Neutrophil (primary cell): Measurements from ENCODE around the gene HIGD1A.

Experiments
- H3K27ac ChIP-seq: fragments of 200-600 bp; sonication (generic); 2 replicates; pipeline ENCODE4 v1.5.1; 2016; ENCODE audit warnings: mild to moderate bottlenecking, moderate library complexity
- H3K27me3 ChIP-seq: fragments of 200-600 bp; sonication (generic); 2 replicates; pipeline ENCODE4 v1.6.0; 2016; ENCODE audit warnings: mild to moderate bottlenecking
- H3K36me3 ChIP-seq: fragments of 200-600 bp; sonication (generic); 2 replicates; pipeline ENCODE4 v1.5.1; 2017
- H3K4me1 ChIP-seq, 2 experiments: fragments of 200-600 bp in 1 of 2; sonication (generic) in 1 of 2; 1 replicate in 1 of 2; 2 replicates in 1 of 2; pipeline versions ENCODE4 v1.5.1 to v1.6.1; 2013 to 2016; ENCODE audit warnings: low read depth in 1 of 2, low read length in 1 of 2, mild to moderate bottlenecking in 1 of 2, moderate library complexity in 1 of 2; ENCODE audit not compliant: control insufficient read depth in 1 of 2, insufficient read depth in 1 of 2
- H3K4me3 ChIP-seq, 2 experiments: fragments of 200-600 bp in 1 of 2; sonication (generic) in 1 of 2; 1 replicate in 1 of 2; 2 replicates in 1 of 2; pipeline ENCODE4 v1.5.1; 2013 to 2016; ENCODE audit warnings: low read depth in 1 of 2, low read length in 1 of 2, mild to moderate bottlenecking in 1 of 2, moderate library complexity in 1 of 2
- H3K9me3 ChIP-seq: fragments of 200-600 bp; sonication (generic); 2 replicates; pipeline ENCODE4 v1.5.1; 2016
- TF ChIP-seq, protein P1 (sequence below): fragments of 200-600 bp; sonication (generic); IDR thresholded peaks from 2 replicates; pipeline ENCODE4 v1.5.1; 2016; ENCODE audit warnings: antibody characterized with exemption

Gene HIGD1A

DNA sequence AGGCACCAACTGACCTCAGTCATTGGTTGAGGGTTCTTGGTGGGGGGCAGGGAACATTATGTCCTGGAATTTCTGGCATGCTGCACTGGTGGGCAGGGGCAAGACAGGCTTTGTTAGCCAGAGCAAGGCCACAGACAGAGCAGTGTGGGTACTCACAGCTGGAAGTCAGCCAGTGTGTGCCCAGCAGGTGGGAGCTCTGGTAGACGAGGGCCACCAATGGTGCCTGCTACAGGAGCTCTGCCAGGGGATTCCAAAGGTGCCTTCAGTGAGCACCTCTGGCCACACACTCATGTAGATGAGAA, 40.1 kb upstream of the HIGD1A start:
- no peaks in the 10 kb centered on the region for H3K9me3 ChIP-seq
- no peak overlapping the region for H3K27ac ChIP-seq
- H3K4me3 ChIP-seq = no peak overlapping the region
- H3K4me1 ChIP-seq = peaks cover 6 to 11% of the 10 kb centered on the region in 2 experiments
- H3K27me3 ChIP-seq = no peaks in the 10 kb centered on the region
- TF ChIP-seq, protein P1, sequence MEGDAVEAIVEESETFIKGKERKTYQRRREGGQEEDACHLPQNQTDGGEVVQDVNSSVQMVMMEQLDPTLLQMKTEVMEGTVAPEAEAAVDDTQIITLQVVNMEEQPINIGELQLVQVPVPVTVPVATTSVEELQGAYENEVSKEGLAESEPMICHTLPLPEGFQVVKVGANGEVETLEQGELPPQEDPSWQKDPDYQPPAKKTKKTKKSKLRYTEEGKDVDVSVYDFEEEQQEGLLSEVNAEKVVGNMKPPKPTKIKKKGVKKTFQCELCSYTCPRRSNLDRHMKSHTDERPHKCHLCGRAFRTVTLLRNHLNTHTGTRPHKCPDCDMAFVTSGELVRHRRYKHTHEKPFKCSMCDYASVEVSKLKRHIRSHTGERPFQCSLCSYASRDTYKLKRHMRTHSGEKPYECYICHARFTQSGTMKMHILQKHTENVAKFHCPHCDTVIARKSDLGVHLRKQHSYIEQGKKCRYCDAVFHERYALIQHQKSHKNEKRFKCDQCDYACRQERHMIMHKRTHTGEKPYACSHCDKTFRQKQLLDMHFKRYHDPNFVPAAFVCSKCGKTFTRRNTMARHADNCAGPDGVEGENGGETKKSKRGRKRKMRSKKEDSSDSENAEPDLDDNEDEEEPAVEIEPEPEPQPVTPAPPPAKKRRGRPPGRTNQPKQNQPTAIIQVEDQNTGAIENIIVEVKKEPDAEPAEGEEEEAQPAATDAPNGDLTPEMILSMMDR = no peak
- H3K36me3 ChIP-seq = no peaks in the 10 kb centered on the region

- Histone ChIP-seq H3K27ac (no peak overlapping the region), H3K27me3 (no peaks in the 10 kb centered on the region), H3K36me3 (no peaks in the 10 kb centered on the region), H3K9me3 (no peaks in the 10 kb centered on the region), H3K4me3 (no peak overlapping the region), H3K4me1 (peaks cover 6 to 11% of the 10 kb centered on the region in 2 experiments)
- TF ChIP-seq, protein P1 = no peak
These were observed 39.6 kb upstream of the HIGD1A start for GRCh38 chr3:42843713-42844411.

DNA sequence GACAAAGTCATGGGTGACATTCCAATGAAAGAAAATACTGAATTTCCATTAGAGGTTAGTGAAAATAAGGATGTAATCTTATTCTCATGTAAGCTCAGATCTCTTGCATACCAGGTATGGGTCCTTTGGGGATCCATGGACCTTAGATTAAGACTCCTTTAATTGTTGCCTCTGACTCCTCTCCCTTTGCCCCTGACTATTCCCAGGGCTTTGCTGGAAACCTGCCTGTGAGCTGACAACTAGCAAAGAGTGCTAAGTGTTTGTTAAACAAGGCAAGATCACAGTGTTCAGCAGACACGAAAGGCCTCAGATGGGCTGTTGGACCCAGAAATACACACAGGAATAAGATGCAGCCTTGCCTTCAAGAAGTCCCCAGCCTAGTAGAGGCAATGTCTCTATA, 37.0 kb upstream of the HIGD1A start:
- Histone ChIP-seq H3K4me1 (no peaks in the 10 kb centered on the region), H3K27ac (no peak overlapping the region), H3K4me3 (no peak overlapping the region), H3K36me3 (no peaks in the 10 kb centered on the region), H3K27me3 (no peaks in the 10 kb centered on the region), H3K9me3 (no peaks in the 10 kb centered on the region)
- TF ChIP-seq, protein P1 = no peak

DNA sequence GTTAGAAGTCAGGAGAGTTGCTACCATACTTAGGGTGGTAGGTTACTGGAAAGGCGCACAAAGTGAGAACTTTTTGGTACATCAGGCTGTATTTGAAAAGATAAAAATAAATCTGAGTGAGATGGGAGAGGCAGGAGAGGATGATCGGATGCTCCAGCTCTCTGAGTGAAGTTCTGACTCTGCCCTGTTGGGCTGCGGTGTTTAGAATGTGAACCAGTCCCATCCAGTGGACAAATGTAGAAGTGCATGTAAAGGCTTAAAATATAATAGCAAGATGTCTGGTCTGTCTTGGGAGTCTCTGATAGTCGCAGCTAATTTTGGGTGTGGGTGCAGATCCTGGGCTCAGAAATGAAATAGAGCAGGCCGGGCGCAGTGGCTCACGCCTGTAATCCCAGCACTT, 35.3 kb upstream of the HIGD1A start:
- no peaks in the 10 kb centered on the region for H3K4me1 ChIP-seq
- no peaks in the 10 kb centered on the region for H3K9me3 ChIP-seq
- TF ChIP-seq, protein P1 = no peak
- H3K27me3 ChIP-seq = no peaks in the 10 kb centered on the region
- no peak overlapping the region for H3K4me3 ChIP-seq
- H3K36me3 ChIP-seq = no peaks in the 10 kb centered on the region
- no peak overlapping the region for H3K27ac ChIP-seq

GRCh38 chr3:42838571-42838970, 34.3 kb upstream of the HIGD1A start:
- no peaks in the 10 kb centered on the region for H3K36me3 ChIP-seq
- H3K27ac ChIP-seq = no peak overlapping the region
- H3K4me3 ChIP-seq = no peak overlapping the region
- TF ChIP-seq, protein P1 = no peak
- no peaks in the 10 kb centered on the region for H3K9me3 ChIP-seq
- H3K4me1 ChIP-seq = no peaks in the 10 kb centered on the region
- H3K27me3 ChIP-seq = no peaks in the 10 kb centered on the region
